ENCODE measurements around the gene TLR10. TPM values are rescaled to one million over a fixed set of nuclear protein-coding genes. Genes with fewer than 3 reads are reported as not detected.
"Not testable (repeated sequence)": the region's sequence is repeated elsewhere in the genome, so short reads cannot be mapped to it uniquely, and the experiment has no call there.

Gene TLR10
- total and polyA plus RNA-seq, 5 donors = 0.06 TPM; not detected in 4

DNA sequence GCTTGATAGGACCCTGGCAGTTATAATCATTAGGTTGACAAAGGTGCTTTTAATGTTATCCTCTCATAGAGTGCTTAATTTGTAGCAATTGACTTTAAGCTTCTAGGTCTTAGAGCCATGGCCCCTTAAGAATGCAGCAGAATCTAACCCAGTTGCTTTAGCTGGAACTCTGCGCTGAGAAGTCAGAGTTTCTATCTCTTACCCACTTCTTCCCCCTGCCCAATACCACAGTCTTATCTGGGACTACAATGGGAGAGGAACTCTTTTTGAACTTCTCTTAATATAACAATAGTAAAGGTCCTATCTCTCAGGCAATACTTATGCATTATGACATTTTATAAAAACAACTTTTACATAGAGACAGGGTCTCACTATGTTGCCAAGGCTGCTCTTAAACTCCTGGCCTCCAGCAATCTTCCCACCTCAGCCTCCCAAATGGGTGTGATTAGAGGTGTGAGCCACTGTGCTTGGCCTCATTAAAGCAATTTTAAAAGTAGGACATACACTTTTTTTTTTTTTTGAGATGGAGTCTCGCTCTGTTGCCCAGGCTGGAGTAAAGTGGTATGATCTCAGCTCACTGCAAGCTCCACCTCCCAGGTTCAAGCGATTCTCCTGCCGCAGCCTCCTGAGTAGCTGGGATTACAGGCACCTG lies 1.8 kb downstream of the TLR10 start:
- intact Hi-C loops (cut with DNase I) = no loop called here
- no peak for DNase-seq
- WGBS = 91% methylated on average over 4 of the region's 4 CpGs

DNA sequence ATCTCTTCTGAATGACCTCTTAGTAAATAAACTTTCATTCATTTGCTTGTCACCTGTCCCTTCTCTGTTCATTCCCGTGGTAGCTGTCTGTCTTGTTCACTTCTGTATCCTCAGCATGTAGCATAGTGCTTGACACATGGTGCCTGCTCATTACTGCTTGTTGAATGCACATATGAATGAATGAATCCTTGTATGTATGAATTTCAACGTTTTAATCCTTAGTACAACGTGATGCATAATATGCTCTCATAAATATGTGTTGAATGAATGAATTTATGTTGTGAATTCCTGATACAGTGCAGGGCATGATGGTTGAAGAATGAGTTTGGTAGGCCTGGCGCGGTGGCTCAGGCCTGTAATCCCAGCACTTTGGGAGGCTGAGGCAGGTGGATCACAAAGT lies 3.0 kb downstream of the TLR10 start:
- Histone ChIP-seq H3K27me3 (ENCODE audit: control insufficient read depth, insufficient read depth) (no peaks in the 10 kb centered on the region), H3K4me3 (ENCODE audit: low read length) (no peak overlapping the region), H3K4me1 (ENCODE audit: control insufficient read depth, insufficient read depth, low read length) (no peaks in the 10 kb centered on the region), H3K27ac (ENCODE audit: low read length) (no peak overlapping the region), H3K9me3 (ENCODE audit: control insufficient read depth, low read length) (no peaks in the 10 kb centered on the region)
- ATAC-seq (no peak), DNase-seq (no peak)
- 82% methylated on average over 5 of the region's 5 CpGs for WGBS
- intact Hi-C loops (cut with DNase I) = no loop called here

More for the DNA sequence above, 1.8 kb downstream of the TLR10 start:
- Histone ChIP-seq H3K27ac (ENCODE audit: low read length) (no peak overlapping the region), H3K4me1 (ENCODE audit: control insufficient read depth, insufficient read depth, low read length) (no peaks in the 10 kb centered on the region), H3K4me3 (ENCODE audit: low read length) (no peak overlapping the region), H3K27me3 (ENCODE audit: control insufficient read depth, insufficient read depth) (no peaks in the 10 kb centered on the region), H3K9me3 (ENCODE audit: control insufficient read depth, low read length) (no peaks in the 10 kb centered on the region)
- no peak for ATAC-seq

DNA sequence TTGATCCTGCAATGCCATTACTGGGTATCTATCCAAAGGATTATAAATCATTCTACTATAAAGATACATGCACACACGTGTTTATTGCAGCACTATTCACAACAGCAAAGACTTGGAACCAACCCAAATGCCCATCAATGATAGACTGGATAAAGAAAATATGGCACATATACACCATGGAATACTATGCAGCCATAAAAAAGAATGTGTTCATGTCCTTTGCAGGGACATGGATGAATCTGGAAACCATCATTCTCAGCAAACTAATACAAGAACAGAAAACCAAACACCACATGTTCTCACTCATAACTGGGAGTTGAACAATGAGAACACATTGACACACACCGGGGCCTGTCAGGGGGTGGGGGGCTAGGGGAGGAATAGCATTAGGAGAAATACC lies 4.9 kb downstream of the TLR10 start:
- ATAC-seq; intact Hi-C loops (cut with DNase I); H3K4me1 ChIP-seq (ENCODE audit: control insufficient read depth, insufficient read depth, low read length); H3K27ac ChIP-seq (ENCODE audit: low read length); H3K4me3 ChIP-seq (ENCODE audit: low read length); H3K9me3 ChIP-seq (ENCODE audit: control insufficient read depth, low read length); H3K27me3 ChIP-seq (ENCODE audit: control insufficient read depth, insufficient read depth); DNase-seq: not testable (repeated sequence)
- 88% methylated on average over 2 of the region's 2 CpGs for WGBS

DNA sequence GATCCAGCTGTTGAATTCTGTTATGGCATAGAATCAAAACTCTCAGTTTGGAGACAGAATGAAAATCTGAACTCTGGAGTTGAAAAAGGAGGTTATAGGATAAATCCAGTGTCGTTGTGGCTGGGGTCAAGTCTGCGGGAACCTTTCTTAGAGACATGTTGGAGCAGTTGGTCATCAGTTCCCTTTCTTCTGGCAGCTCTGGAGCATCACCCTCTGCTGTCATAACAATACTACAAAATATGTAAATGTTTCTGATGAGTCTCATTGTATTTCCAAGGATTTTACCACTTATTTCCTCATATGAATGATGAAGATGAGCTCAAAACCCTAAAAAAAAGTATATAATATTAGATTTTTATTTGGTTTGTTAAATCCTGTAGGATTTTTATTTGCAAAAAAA lies 7.5 kb downstream of the TLR10 start:
- Histone ChIP-seq H3K4me3 (ENCODE audit: low read length) (no peak overlapping the region), H3K27me3 (ENCODE audit: control insufficient read depth, insufficient read depth) (no peaks in the 10 kb centered on the region), H3K9me3 (ENCODE audit: control insufficient read depth, low read length) (no peaks in the 10 kb centered on the region), H3K27ac (ENCODE audit: low read length) (no peak overlapping the region), H3K4me1 (ENCODE audit: control insufficient read depth, insufficient read depth, low read length) (no peaks in the 10 kb centered on the region)
- no peak for DNase-seq
- 81% methylated on average over 2 of the region's 2 CpGs for WGBS
- ATAC-seq = no peak
- intact Hi-C loops (cut with DNase I) = no loop called here

DNA sequence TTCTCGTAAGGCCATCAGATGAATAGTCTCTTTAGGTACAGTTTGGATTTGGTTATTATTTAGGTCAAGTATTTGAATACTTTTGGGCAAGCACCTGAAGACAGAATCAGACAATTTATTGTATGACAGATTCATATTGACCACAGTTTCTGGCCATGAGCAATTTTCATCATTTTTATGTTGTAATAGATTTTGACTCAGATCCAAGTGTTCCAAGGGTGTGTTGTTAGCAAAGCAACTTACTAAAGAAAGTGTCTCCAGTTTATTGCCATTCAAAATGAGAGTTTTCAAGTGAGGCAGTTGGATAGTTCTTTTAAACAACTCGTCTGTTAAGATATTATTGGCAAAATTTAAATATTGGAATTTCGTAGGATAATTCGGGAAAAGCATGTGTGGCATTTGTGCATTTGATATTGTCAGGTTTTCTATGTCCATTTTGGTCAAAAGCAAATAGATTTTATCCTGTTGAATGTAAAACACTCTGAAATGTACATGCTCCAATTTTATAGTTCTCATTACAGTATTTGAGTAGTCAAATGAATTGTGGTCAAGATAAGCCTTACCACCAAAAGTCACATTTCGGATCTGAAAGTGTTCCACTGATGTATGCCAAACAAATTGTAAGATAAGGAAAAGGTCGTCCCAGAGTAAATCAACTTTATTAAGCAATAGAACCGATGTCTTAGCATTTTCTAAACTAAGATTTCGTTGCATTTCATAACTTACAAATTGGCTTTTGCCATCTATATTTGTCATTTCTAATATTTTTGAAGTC lies 8.4 kb downstream of the TLR10 start:
- WGBS = 82% methylated on average over 8 of the region's 8 CpGs
- H3K4me1 ChIP-seq (ENCODE audit: control insufficient read depth, insufficient read depth, low read length) = peaks cover 2% of the 10 kb centered on the region
- no peak overlapping the region for H3K4me3 ChIP-seq (ENCODE audit: low read length)
- DNase-seq (no peak), ATAC-seq (no peak)
- intact Hi-C loops (cut with DNase I) = no loop called here
- H3K27me3 ChIP-seq (ENCODE audit: control insufficient read depth, insufficient read depth) = no peaks in the 10 kb centered on the region
- no peaks in the 10 kb centered on the region for H3K9me3 ChIP-seq (ENCODE audit: control insufficient read depth, low read length)
- H3K27ac ChIP-seq (ENCODE audit: low read length) = no peak overlapping the region

DNA sequence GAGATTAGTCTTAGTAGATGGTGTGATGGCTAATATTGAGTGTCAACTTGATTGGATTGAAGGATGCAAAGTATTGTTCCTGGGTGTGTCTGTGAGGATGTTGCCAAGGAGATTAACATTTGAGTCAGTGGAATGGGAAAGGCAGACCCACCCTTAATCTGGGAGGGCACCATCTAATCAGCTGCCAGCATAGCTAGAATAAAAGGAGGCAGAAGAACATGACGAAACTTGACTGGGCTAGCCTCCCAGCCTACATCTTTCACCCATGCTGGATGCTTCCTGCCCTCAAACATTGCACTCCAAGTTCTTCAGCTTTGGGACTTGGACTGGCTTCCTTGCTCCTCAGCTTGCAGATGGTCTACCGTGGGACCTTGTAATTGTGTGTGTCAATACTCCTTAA lies 12.5 kb downstream of the TLR10 start:
- DNase-seq; H3K9me3 ChIP-seq (ENCODE audit: control insufficient read depth, low read length); intact Hi-C loops (cut with DNase I); H3K4me1 ChIP-seq (ENCODE audit: control insufficient read depth, insufficient read depth, low read length); H3K27me3 ChIP-seq (ENCODE audit: control insufficient read depth, insufficient read depth); H3K4me3 ChIP-seq (ENCODE audit: low read length); ATAC-seq; H3K27ac ChIP-seq (ENCODE audit: low read length): not testable (repeated sequence)
- 84% methylated on average over 2 of the region's 2 CpGs for WGBS

DNA sequence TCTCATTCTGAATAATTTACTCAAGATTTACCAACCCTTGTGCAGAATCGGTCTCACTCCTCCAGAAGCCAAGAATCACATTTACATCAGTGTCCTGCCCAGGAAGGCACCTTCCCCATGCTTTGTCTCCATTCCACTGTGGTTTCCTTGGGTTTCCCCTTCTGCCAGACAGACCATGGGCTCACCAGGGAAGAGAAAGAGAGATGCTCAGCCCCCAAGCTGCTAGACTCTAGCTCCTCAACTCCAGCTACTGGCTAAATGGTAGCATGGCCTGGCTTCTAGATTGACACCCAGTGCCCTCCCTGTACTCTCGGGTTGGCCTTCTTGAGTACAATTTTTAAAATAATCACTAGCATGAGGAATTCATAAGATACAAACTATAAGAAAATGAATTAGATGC lies 12.9 kb downstream of the TLR10 start:
- H3K27me3 ChIP-seq (ENCODE audit: control insufficient read depth, insufficient read depth) = no peaks in the 10 kb centered on the region
- intact Hi-C loops (cut with DNase I) = loop anchor here in 2 of 4 donors (10.0 kb wide), 2 partner anchors 95 to 365 kb away; partner anchors contain the start of gene FAM114A1 (in 1 of the 2)
- DNase-seq (no peak), ATAC-seq (no peak)
- H3K27ac ChIP-seq (ENCODE audit: low read length) = no peak overlapping the region
- H3K4me3 ChIP-seq (ENCODE audit: low read length) = no peak overlapping the region
- no peaks in the 10 kb centered on the region for H3K9me3 ChIP-seq (ENCODE audit: control insufficient read depth, low read length)
- peaks cover 2% of the 10 kb centered on the region for H3K4me1 ChIP-seq (ENCODE audit: control insufficient read depth, insufficient read depth, low read length)
- 86% methylated on average over 2 of the region's 2 CpGs for WGBS

DNA sequence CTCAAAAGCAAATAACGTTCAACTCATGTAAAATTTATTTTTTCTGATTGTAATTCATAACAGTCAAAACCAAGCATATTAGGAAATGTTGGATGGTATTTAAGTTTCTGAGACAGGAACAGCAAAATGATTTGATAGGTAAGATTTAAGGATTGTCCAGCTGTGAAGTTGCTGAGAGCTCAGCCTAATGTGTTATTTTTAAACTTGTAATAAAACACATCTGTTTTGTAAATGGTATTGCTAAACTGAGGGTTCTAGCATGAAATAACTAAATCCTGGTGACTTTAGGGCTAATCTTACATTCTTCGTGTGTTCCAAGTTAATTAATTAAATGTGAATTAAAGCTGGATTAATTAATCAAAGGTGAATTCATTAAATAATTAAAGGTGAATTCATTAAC lies 13.3 kb downstream of the TLR10 start:
- ATAC-seq = no peak
- Histone ChIP-seq H3K9me3 (ENCODE audit: control insufficient read depth, low read length) (no peaks in the 10 kb centered on the region), H3K4me3 (ENCODE audit: low read length) (no peak overlapping the region), H3K4me1 (ENCODE audit: control insufficient read depth, insufficient read depth, low read length) (peaks cover 2% of the 10 kb centered on the region), H3K27me3 (ENCODE audit: control insufficient read depth, insufficient read depth) (no peaks in the 10 kb centered on the region), H3K27ac (ENCODE audit: low read length) (no peak overlapping the region)
- intact Hi-C loops (cut with DNase I) = loop anchor here in 2 of 4 donors (10.0 kb wide), 2 partner anchors 95 to 365 kb away; partner anchors contain the start of gene FAM114A1 (in 1 of the 2)
- 68% methylated on average over 2 of the region's 2 CpGs for WGBS
- DNase-seq = no peak

DNA sequence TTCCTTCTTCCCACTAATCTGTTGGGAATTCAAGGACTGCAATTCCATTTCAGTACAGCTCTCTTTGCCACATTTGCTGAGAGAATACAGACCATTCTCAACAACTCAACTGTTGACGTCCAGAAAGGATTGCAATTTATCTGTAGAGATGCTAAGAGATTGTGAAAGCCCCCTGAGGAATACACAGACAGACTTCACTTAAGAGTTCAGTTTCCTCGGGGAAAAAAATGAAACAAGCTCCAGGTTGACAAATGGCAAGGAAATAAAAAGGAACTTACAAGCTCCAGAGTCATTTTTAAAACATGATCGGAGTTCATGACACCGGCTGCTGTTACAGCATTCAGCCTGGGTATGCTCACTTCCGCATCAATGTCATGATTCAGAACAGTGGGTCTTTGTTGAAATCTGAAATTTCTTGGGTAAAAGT lies 13.8 kb downstream of the TLR10 start:
- no peak overlapping the region for H3K27ac ChIP-seq (ENCODE audit: low read length)
- peaks cover 2% of the 10 kb centered on the region for H3K4me1 ChIP-seq (ENCODE audit: control insufficient read depth, insufficient read depth, low read length)
- no peak overlapping the region for H3K4me3 ChIP-seq (ENCODE audit: low read length)
- 40% methylated on average over 5 of the region's 5 CpGs for WGBS
- peak; percentile 43 to 56 for ATAC-seq
- no peaks in the 10 kb centered on the region for H3K9me3 ChIP-seq (ENCODE audit: control insufficient read depth, low read length)
- intact Hi-C loops (cut with DNase I) = loop anchor here in 2 of 4 donors (10.0 kb wide), 2 partner anchors 96 to 366 kb away; partner anchors contain the start of gene FAM114A1 (in 1 of the 2)
- no peak for DNase-seq
- H3K27me3 ChIP-seq (ENCODE audit: control insufficient read depth, insufficient read depth) = no peaks in the 10 kb centered on the region

DNA sequence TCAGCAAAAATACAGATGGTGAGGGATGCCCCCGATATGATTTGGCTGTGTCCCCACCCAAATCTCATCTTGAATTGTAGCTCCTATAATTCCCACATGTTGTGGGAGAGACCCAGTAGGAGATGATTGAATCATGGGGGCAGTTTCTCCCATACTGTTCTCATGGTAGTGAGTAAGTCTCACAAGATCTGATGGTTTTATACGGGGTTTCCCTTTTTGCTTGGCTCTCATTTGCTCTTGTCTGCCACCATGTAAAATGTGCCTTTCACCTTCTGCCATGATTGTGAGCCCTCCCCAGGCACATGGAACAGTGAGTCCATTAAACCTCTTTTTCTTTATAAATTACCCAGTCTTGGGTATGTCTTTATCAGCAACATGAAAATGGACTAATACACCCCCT lies 15.8 kb downstream of the TLR10 start:
- H3K27me3 ChIP-seq (ENCODE audit: control insufficient read depth, insufficient read depth); H3K4me3 ChIP-seq (ENCODE audit: low read length); H3K9me3 ChIP-seq (ENCODE audit: control insufficient read depth, low read length); H3K4me1 ChIP-seq (ENCODE audit: control insufficient read depth, insufficient read depth, low read length); H3K27ac ChIP-seq (ENCODE audit: low read length); DNase-seq; ATAC-seq: not testable (repeated sequence)
- 94% methylated on average over 2 of the region's 2 CpGs for WGBS
- intact Hi-C loops (cut with DNase I) = loop anchor here in 2 of 4 donors (10.0 kb wide), 2 partner anchors 98 to 368 kb away; partner anchors contain the start of gene FAM114A1 (in 1 of the 2)

DNA sequence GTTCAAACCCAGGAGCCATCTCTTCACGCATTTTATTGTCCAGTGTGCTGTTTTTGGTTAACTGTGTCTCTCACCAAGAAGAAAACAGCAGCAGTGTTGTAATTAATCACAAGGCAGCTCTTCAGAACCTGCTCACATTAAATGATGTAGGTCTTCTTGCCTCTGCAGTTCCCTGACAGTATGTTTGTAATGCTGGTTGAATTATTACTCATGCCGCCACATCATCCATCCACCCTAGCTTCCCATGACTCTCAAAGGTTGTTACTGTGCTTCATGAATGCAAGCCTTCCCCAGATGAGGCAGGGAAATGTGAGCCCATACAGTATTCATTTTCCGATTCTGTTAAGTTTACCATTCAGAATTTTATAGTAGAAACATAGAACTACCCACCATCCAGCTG lies 17.4 kb downstream of the TLR10 start:
- Histone ChIP-seq H3K27me3 (ENCODE audit: control insufficient read depth, insufficient read depth) (no peaks in the 10 kb centered on the region), H3K9me3 (ENCODE audit: control insufficient read depth, low read length) (no peaks in the 10 kb centered on the region), H3K27ac (ENCODE audit: low read length) (no peak overlapping the region), H3K4me3 (ENCODE audit: low read length) (no peak overlapping the region), H3K4me1 (ENCODE audit: control insufficient read depth, insufficient read depth, low read length) (peaks cover 2% of the 10 kb centered on the region)
- intact Hi-C loops (cut with DNase I) = loop anchor here in 2 of 4 donors (10.0 kb wide), 2 partner anchors 99 to 369 kb away; partner anchors contain the start of gene FAM114A1 (in 1 of the 2)
- ATAC-seq (no peak), DNase-seq (no peak)
- 92% methylated on average over 3 of the region's 3 CpGs for WGBS
